GM15510 (cell line): ENCODE measurements around the gene NFKB1.

ENCODE experiments used
- POLR2A ChIP-seq: IDR thresholded peaks from 3 replicates; pipeline ENCODE4 v1.6.1; 2011; ENCODE audit warnings: borderline replicate concordance; ENCODE audit not compliant: insufficient read length; ENCODE audit errors: extremely low read depth

Gene NFKB1

DNA sequence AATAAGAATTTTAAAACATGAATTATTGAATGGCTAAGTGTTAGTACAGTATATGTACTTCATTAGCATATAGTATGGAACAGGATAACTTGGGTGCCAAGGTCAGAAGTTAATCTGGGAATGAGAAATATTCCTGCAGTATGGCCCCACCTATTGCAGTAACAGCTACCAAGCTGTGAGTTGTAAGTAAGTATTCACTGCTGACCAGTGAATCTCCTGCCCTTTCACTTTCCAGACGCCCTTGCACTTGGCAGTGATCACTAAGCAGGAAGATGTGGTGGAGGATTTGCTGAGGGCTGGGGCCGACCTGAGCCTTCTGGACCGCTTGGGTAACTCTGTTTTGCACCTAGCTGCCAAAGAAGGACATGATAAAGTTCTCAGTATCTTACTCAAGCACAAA, 105.1 kb downstream of the NFKB1 start:
- TF ChIP-seq POLR2A, result no peak

DNA sequence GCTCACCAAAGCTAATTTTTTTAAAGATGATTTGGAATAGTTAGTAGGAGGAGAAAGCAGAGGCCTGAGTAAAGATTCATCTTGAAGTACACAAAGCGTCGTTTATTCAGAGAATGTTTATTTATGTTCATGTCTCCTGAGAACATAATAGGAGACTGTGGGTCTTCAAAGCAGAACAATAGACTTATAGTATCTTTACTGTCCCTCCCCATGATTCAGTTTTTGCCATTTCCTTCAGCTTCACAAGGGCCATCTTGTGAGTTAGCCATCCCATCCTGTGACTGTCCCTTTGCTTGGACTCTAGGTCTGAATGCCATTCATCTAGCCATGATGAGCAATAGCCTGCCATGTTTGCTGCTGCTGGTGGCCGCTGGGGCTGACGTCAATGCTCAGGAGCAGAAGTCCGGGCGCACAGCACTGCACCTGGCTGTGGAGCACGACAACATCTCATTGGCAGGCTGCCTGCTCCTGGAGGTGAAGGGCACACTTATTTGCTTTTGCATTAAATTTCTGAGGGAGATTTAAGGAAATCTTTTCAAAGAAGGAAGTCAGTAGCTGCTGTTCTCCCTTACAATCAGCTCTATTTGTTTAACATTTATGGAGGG, 105.8 kb downstream of the NFKB1 start:
- no peak for TF ChIP-seq POLR2A

GRCh38 chr4:102608190-102608589, 107.0 kb downstream of the NFKB1 start:
- TF ChIP-seq POLR2A, result no peak

DNA sequence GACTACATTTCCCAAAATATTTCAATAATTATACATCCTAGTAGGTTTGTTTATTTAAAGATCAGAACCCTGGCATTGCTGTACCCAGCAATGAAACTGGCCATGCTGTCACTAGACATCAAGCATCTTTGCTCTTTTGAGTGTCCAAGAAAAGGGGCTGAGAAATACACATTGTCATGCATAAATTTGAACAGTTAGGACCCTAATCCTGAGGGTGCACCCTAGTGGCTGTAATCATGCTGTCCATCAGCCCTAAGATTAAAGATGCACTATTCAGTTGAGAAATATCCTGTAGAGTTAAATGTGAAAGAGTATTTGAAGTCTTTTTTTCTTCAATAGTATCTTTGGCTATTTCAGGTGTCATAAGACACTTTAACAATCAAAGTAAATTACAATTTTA, 108.8 kb downstream of the NFKB1 start:
- no peak for TF ChIP-seq POLR2A

DNA sequence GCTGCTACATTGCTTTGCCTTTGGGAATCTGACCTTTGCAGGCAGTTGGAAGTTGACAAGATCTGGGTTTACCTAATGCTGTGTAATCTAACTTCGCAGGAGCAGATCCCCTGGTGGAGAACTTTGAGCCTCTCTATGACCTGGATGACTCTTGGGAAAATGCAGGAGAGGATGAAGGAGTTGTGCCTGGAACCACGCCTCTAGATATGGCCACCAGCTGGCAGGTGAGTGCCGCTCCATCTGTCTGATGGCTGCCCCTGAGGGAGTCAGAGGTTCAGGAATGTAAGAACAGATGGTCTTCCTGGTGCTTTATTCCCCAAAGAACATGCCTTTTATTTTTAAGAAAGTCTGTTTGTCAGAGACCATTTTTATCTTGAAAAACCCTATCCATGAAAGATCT, 109.3 kb downstream of the NFKB1 start:
- TF ChIP-seq POLR2A, result no peak

- no peak for TF ChIP-seq POLR2A
Observed at GRCh38 chr4:102612210-102612609, 111.1 kb downstream of the NFKB1 start.

DNA sequence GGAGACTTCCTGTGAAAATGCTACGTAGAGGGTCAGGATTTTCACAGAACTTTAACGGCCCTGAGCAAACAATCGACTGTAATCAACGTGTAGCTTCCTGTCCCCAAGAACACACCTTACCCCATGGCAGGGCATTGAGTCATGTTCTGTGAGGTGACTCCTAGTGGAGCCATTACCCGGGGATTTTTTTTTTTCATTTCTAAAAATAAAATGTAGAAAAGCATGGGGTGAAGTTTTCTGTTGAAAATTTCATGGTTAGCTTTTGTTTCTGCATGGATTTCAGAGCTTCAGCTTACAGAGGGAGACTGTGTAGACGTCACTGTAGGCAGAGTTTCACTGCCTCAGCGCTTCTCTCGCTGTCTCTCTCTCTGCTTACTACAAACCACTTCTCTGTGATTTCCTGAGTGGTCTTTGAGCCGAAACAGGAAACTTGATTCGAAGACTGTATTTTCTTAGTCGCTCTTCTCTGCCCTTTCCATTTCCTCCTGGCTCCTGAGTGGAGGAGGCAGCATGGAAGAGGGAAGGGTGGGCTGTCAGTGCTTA, 111.7 kb downstream of the NFKB1 start:
- TF ChIP-seq POLR2A, result no peak

GRCh38 chr4:102614801-102615200, 113.6 kb downstream of the NFKB1 start:
- TF ChIP-seq POLR2A, result no peak

- TF ChIP-seq POLR2A, result no peak
Observed at GRCh38 chr4:102616636-102617035, 115.5 kb downstream of the NFKB1 start.

- TF ChIP-seq POLR2A, result no peak
Observed at GRCh38 chr4:102620697-102621497, 119.7 kb downstream of the NFKB1 start.

DNA sequence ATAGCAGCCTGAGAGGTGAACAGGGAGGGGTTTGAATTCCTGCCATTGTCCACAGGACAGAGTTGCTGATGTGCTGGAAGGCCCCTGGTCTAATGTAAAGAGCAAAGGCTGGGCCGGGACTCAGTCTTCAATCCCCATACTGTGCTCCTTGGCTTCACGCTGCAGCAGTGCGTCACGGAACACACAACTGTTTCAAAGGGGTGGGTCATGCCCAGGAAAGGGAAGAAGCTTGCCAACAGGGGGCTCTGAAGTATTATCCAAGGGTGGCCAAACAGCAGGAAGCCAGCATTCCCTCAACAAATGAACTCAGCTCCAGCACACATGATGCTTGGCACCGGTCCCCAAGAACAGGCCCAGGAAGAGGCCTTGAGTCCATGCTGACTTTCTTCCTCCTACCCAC, 122.5 kb downstream of the NFKB1 start:
- TF ChIP-seq POLR2A, result no peak

DNA sequence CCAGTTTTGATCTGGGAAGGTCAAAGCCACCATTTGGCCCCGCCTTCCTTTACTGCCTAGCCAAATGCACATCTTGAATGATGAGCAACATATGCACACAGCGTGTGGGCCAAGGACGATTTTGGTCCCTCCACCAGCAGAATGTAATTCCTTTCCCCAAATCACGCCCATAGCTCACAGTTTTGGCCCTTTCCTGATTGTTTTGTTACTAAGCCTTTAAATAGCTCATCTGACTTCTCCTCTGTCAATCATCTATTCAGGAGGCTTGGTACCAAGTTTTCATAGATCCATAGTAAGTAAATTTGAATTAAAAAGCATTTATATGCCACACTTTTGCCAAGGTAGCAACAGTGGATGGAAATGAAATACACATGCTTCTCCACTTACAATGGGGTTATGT, 123.3 kb downstream of the NFKB1 start:
- TF ChIP-seq POLR2A, result no peak

DNA sequence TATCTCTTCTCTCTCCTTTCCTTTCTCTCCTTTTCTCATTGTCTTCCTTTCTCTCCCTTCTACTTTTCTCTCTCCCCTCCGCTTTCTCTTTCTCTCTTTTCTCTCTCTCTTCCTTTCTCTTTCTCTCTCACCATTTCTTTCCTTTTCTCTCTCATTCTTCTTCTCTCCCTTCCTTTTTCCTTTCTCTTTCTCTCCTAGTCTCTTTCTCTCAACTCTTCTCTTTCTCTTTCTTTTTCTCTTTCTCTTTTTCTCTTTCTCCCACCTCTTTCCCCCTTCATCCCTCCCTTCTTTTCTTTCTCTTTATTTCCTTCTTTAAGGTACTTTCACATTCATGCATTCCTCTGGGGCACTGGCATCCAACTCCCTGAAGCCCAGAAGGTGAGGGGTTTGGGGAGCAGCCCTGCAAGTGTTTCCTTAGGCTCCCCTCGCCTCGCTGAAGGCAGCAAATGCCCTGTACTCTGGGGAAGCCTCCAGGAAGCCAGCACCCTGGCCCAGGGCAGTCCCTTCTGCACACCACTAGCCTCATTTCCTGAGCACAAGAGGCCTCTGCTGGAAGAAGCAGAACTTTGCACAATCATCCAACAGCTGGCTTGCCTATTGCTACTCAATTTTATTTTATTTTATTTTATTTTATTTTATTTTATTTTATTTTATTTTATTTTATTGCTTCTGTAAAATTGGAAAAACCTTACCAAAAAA, 124.2 kb downstream of the NFKB1 start:
- no peak for TF ChIP-seq POLR2A

DNA sequence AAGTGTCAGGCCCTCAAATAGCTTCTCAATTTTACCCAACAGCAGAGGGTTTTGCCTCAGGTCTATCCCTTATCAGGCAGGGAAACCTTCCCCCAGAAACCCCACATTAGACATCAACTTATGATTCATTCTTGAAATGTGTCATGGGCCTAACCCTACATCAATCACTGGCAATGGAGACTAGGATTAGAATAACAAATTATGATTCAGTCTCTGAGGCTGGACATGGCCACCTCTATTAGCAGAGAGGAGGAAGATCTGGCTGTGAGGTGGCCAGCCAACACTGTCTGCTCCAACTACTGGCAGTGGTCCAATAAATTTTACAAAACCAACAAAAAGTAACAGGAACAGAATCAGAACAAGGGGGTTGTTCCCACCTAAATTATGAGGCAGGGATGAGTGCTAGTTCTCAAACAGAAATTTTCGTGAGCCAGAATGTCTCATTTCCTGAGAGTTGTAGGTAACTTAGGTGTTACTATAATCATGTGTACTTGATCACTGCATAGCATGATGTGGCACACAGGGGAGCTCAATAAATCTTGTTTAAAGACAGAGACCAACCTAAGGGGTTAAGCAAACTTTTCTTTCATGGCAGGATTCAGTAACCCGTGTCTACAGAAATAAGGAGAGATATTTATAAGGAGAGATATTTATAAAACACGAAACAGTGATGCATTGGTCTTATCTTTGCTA, 126.8 kb downstream of the NFKB1 start:
- TF ChIP-seq POLR2A, result no peak

DNA sequence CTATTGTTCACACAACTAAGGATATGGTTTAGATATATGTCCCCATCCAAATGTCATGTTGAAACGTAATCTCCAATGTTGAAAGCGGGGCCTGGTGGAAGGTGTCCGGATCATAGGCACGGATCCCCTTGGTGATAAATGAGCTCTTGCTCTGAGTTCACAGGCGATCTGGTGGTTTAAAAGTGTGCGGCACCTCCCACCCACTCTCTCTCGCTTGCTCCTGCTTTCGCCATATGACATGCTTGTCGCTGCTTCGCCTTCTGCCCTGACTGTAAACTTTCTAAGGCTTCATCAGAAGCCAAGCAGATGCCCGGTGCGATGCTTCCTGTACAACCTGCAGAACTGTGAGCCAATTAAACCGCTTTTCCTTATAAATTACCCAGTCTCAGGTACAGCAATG, 128.5 kb downstream of the NFKB1 start:
- no peak for TF ChIP-seq POLR2A
